Bronchial epithelial cell (primary cell): ENCODE data around the gene FGF12. TPM values are rescaled to one million over a fixed set of nuclear protein-coding genes. Genes with fewer than 3 reads are reported as not detected.

Experiments
- DNase-seq: peaks from one replicate; pipeline ENCODE4 v3.0.0-alpha.2; 2010; ENCODE audit warnings: low read depth
- FAIRE-seq: peaks from 2 replicates; lab custom pipeline; 2011; peaks lifted over from hg19 to GRCh38; lab: Jason Lieb, UNC
- H3K27me3 ChIP-seq: 2 replicates; pipeline ENCODE4 v1.5.1; 2011; ENCODE audit warnings: low read length; ENCODE audit not compliant: control insufficient read depth, insufficient read depth
- H3K36me3 ChIP-seq: 2 replicates; pipeline ENCODE4 v1.5.1; 2011; ENCODE audit warnings: low read length; ENCODE audit not compliant: control insufficient read depth, insufficient read depth
- H3K4me3 ChIP-seq: 2 replicates; pipeline ENCODE4 v1.5.1; 2011; ENCODE audit warnings: mild to moderate bottlenecking, low read depth, low read length, control low read depth
- CTCF ChIP-seq: IDR thresholded peaks from 2 replicates; pipeline ENCODE4 v1.5.1; 2011; ENCODE audit warnings: mild to moderate bottlenecking, moderate library complexity, low read length, control low read depth, inconsistent platforms; ENCODE audit not compliant: insufficient read depth, severe bottlenecking
- total RNA-seq: library from RNA; depleted of rRNA; stranded (reverse); fragments of >200 nt; gene quantifications from 2 replicates; pipeline ENCODE4 v1.2.1, GENCODE V29; 2014

FGF12 gene
- total RNA-seq, 1 donor from 2014 or later: not detected

GRCh38 chr3:192207239-192207638 is 520.1 kb downstream of the FGF12 start:
- no peak overlapping the region for H3K4me3 ChIP-seq
- DNase-seq (peak; percentile 10), FAIRE-seq (no peak)
- H3K27me3 ChIP-seq: no peaks in the 10 kb centered on the region
- TF ChIP-seq CTCF: no peak
- H3K36me3 ChIP-seq: no peaks in the 10 kb centered on the region

- DNase-seq (no peak), FAIRE-seq (no peak)
- Histone ChIP-seq H3K27me3 (no peaks in the 10 kb centered on the region), H3K36me3 (no peaks in the 10 kb centered on the region), H3K4me3 (no peak overlapping the region)
- TF ChIP-seq CTCF: no peak
Observed at GRCh38 chr3:192194085-192194484, 533.3 kb downstream of the FGF12 start.

- H3K36me3 ChIP-seq: no peaks in the 10 kb centered on the region
- H3K4me3 ChIP-seq: no peak overlapping the region
- DNase-seq (peak; percentile 25), FAIRE-seq (no peak)
- peak; percentile 66 for TF ChIP-seq CTCF
- no peaks in the 10 kb centered on the region for H3K27me3 ChIP-seq
Observed at GRCh38 chr3:192188218-192188835, 539.0 kb downstream of the FGF12 start.

GRCh38 chr3:192187485-192188051 is 539.8 kb downstream of the FGF12 start:
- no peak overlapping the region for H3K4me3 ChIP-seq
- FAIRE-seq (no peak), DNase-seq (no peak)
- no peak for TF ChIP-seq CTCF
- no peaks in the 10 kb centered on the region for H3K27me3 ChIP-seq
- H3K36me3 ChIP-seq: no peaks in the 10 kb centered on the region

DNA sequence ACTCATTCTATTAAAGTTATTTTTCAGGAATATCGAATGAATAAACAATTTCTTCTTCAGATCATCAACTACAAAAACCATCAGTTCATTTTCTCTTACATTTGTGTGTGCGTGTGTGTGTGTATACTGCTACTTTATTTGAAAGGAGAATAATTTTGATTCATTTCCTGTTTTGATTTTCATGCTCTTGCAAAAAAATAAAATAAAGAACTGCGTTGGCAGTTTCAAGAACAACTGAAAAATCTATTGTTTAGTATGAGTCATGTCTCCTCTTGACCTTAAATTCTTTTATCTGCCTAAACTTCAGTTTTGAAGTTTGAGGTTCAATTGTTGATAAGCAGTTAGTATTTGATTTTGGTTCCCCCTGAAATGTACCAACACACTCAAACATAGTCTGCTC is 540.8 kb downstream of the FGF12 start:
- Histone ChIP-seq H3K27me3 (no peaks in the 10 kb centered on the region), H3K4me3 (no peak overlapping the region), H3K36me3 (no peaks in the 10 kb centered on the region)
- FAIRE-seq: no peak
- no peak for TF ChIP-seq CTCF
- DNase-seq: no peak

DNA sequence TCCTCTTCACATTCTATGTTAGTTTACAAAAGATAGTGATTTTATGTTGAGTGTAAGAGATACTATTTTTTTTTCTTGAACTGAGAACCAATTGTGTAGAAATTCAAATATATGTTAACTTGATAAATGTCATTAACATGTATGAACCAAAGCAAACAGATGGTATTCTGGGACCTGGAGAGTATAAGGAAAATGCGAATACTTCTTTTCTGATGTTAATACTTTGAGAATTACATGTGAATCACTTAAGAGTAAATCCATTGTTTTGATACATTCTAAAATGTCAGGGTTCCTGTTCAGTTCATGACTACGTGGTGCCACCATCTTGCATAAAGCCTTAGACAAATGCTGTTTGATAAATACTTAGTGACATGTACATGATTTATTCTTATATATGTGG is 541.3 kb downstream of the FGF12 start:
- no peak overlapping the region for H3K4me3 ChIP-seq
- FAIRE-seq: no peak
- H3K36me3 ChIP-seq: no peaks in the 10 kb centered on the region
- no peaks in the 10 kb centered on the region for H3K27me3 ChIP-seq
- no peak for TF ChIP-seq CTCF
- DNase-seq: no peak
